H9 (cell line): ENCODE measurements around the gene YLPM1. TPM values are rescaled to one million over a fixed set of nuclear protein-coding genes. Genes with fewer than 3 reads are reported as not detected.

Experiments
- DNase-seq: peaks from one replicate; pipeline ENCODE4 v3.0.0-alpha.2; 2017
- H2AFZ ChIP-seq: one replicate; pipeline ENCODE4 v1.6.1; 2013; ENCODE audit warnings: mild to moderate bottlenecking, low read length, control low read depth, moderate library complexity
- H2AK5ac ChIP-seq: 2 replicates; pipeline ENCODE4 v1.6.1; 2013; ENCODE audit warnings: low read length, control low read depth, mixed read lengths; ENCODE audit not compliant: insufficient read length
- H2BK120ac ChIP-seq: one replicate; pipeline ENCODE4 v1.6.1; 2013; ENCODE audit warnings: low read depth, mild to moderate bottlenecking, low read length, control low read depth, inconsistent platforms; ENCODE audit not compliant: poor library complexity, severe bottlenecking
- H2BK12ac ChIP-seq: 2 replicates; pipeline ENCODE4 v1.6.1; 2013; ENCODE audit warnings: low read length, control low read depth, mixed read lengths, low read depth; ENCODE audit not compliant: insufficient read length
- H2BK15ac ChIP-seq: 2 replicates; pipeline ENCODE4 v1.6.1; 2013; ENCODE audit warnings: low read depth, low read length, control low read depth
- H2BK20ac ChIP-seq: one replicate; pipeline ENCODE4 v1.6.1; 2013; ENCODE audit warnings: low read depth, mild to moderate bottlenecking, low read length, control low read depth, inconsistent platforms; ENCODE audit not compliant: poor library complexity, severe bottlenecking
- H2BK5ac ChIP-seq: 2 replicates; pipeline ENCODE4 v1.6.1; 2013; ENCODE audit warnings: low read length, control low read depth, mixed read lengths; ENCODE audit not compliant: insufficient read length
- H3K14ac ChIP-seq: 2 replicates; pipeline ENCODE4 v1.6.1; 2013; ENCODE audit warnings: low read length, control low read depth; ENCODE audit not compliant: insufficient read depth
- H3K18ac ChIP-seq: 2 replicates; pipeline ENCODE4 v1.6.1; 2013; ENCODE audit warnings: low read depth, mild to moderate bottlenecking, mixed read lengths, low read length, control low read depth; ENCODE audit not compliant: insufficient read length
- H3K23ac ChIP-seq: 2 replicates; pipeline ENCODE4 v1.6.1; 2013; ENCODE audit warnings: low read length, control low read depth, mixed read lengths, low read depth; ENCODE audit not compliant: insufficient read length
- H3K23me2 ChIP-seq: 2 replicates; pipeline ENCODE4 v1.6.1; 2013; ENCODE audit warnings: low read depth, mild to moderate bottlenecking, mixed read lengths, low read length, control low read depth; ENCODE audit not compliant: insufficient read length, poor library complexity, severe bottlenecking
- H3K27ac ChIP-seq: 2 replicates; pipeline ENCODE4 v1.5.1; 2013; ENCODE audit warnings: low read length, control low read depth, mixed read lengths, low read depth; ENCODE audit not compliant: insufficient read length
- H3K27me3 ChIP-seq: 2 replicates; pipeline ENCODE4 v1.6.1; 2013; ENCODE audit warnings: low read length, control low read depth, inconsistent platforms; ENCODE audit not compliant: insufficient read depth
- H3K4ac ChIP-seq: 2 replicates; pipeline ENCODE4 v1.6.1; 2013; ENCODE audit warnings: low read depth, mild to moderate bottlenecking, control low read depth, inconsistent platforms, low read length, moderate library complexity
- H3K4me1 ChIP-seq: 2 replicates; pipeline ENCODE4 v1.6.1; 2013; ENCODE audit warnings: low read length, control low read depth, inconsistent platforms; ENCODE audit not compliant: insufficient read depth
- H3K4me2 ChIP-seq: 2 replicates; pipeline ENCODE4 v1.6.1; 2013; ENCODE audit warnings: low read length, control low read depth, mixed read lengths; ENCODE audit not compliant: insufficient read length, insufficient read depth
- H3K56ac ChIP-seq: 2 replicates; pipeline ENCODE4 v1.6.1; 2013; ENCODE audit warnings: low read depth, mild to moderate bottlenecking, mixed read lengths, low read length, control low read depth; ENCODE audit not compliant: insufficient read length
- H3K79me1 ChIP-seq: 2 replicates; pipeline ENCODE4 v1.6.1; 2013; ENCODE audit warnings: low read depth, mild to moderate bottlenecking, moderate library complexity, low read length, control low read depth, inconsistent platforms; ENCODE audit not compliant: insufficient read depth, poor library complexity, severe bottlenecking
- H3K79me2 ChIP-seq: 2 replicates; pipeline ENCODE4 v1.6.1; 2013; ENCODE audit warnings: low read length, control low read depth, inconsistent platforms; ENCODE audit not compliant: insufficient read depth
- H3K9ac ChIP-seq: 2 replicates; pipeline ENCODE4 v1.6.1; 2013; ENCODE audit warnings: low read length, control low read depth, mixed read lengths; ENCODE audit not compliant: insufficient read length; ENCODE audit errors: extremely low read depth
- H3K9me3 ChIP-seq: one replicate; pipeline ENCODE4 v1.6.1; 2013; ENCODE audit warnings: low read depth, low read length, inconsistent platforms; ENCODE audit not compliant: control insufficient read depth
- H3T11ph ChIP-seq: one replicate; pipeline ENCODE4 v1.6.1; 2013; ENCODE audit warnings: mild to moderate bottlenecking, low read length, control low read depth, inconsistent platforms
- H4K20me1 ChIP-seq: one replicate; pipeline ENCODE4 v1.6.1; 2013; ENCODE audit not compliant: control insufficient read depth, insufficient read length, insufficient read depth
- H4K5ac ChIP-seq: 2 replicates; pipeline ENCODE4 v1.6.1; 2013; ENCODE audit warnings: low read depth, mild to moderate bottlenecking, mixed read lengths, low read length, control low read depth; ENCODE audit not compliant: insufficient read length
- H4K8ac ChIP-seq: replicated peaks from 2 replicates; pipeline ENCODE4 v1.6.1; 2013; ENCODE audit warnings: low read length, control low read depth, mixed read lengths, low read depth; ENCODE audit not compliant: insufficient read length
- H4K91ac ChIP-seq: 2 replicates; pipeline ENCODE4 v1.6.1; 2013; ENCODE audit warnings: low read depth, mild to moderate bottlenecking, moderate library complexity, mixed read lengths, low read length, control low read depth; ENCODE audit not compliant: insufficient read length
- H3K27ac Mint-ChIP-seq, 3 experiments: 2 replicates in 2 of 3; 3 replicates in 1 of 3; pipeline ENCODE4 v1.8.0; 2020 to 2021; ENCODE audit warnings: mixed read lengths in 3 of 3, mild to moderate bottlenecking in 1 of 3, moderate library complexity in 1 of 3
- H3K27me3 Mint-ChIP-seq: 2 replicates; pipeline ENCODE4 v1.8.0; 2021; ENCODE audit warnings: low read depth, mild to moderate bottlenecking, moderate library complexity, mixed read lengths
- H3K36me3 Mint-ChIP-seq, 3 experiments: 2 replicates in 2 of 3; 3 replicates in 1 of 3; pipeline ENCODE4 v1.8.0; 2020 to 2021; ENCODE audit warnings: low read depth in 3 of 3, mixed read lengths in 3 of 3; ENCODE audit not compliant: insufficient read depth in 1 of 3
- H3K4me1 Mint-ChIP-seq, 2 experiments: 2 replicates each; pipeline ENCODE4 v1.8.0; 2020; ENCODE audit warnings: mixed read lengths in 2 of 2
- H3K4me3 Mint-ChIP-seq, 2 experiments: 2 replicates in 1 of 2; 3 replicates in 1 of 2; pipeline ENCODE4 v1.8.0; 2020 to 2021; ENCODE audit warnings: mild to moderate bottlenecking in 2 of 2, mixed read lengths in 2 of 2, moderate library complexity in 1 of 2
- H3K9me3 Mint-ChIP-seq, 2 experiments: 2 replicates in 1 of 2; 3 replicates in 1 of 2; pipeline ENCODE4 v1.8.0; 2020; ENCODE audit warnings: mild to moderate bottlenecking in 2 of 2, mixed read lengths in 2 of 2, moderate library complexity in 1 of 2
- CTCF ChIP-seq: fragments of 200-600 bp; sonication (generic); conservative IDR thresholded peaks from 3 replicates; pipeline ENCODE4 v1.8.0; 2021; ENCODE audit warnings: antibody characterized with exemption, mild to moderate bottlenecking
- WGBS: extraction: QIAGEN DNeasy Blood & Tissue Kit; methylation state at CpG from one replicate; pipeline ENCODE4 v1.1.7; 2013; ENCODE audit warnings: missing lambda C conversion rate, low lambda C conversion rate, mixed read lengths; ENCODE audit not compliant: insufficient read length; ENCODE audit errors: extremely low coverage; 5-methylcytosine and 5-hydroxymethylcytosine counted together
- total RNA-seq: library from RNA; stranded (reverse); gene quantifications from 2 replicates; pipeline ENCODE4 v1.2.1, GENCODE V29; 2021

Gene YLPM1
- total RNA-seq, 1 experiment from 2014 or later: 82.2 TPM

GRCh38 chr14:74735125-74735524 is 28.0 kb upstream of the YLPM1 start:
- no peaks in the 10 kb centered on the region for H3K79me1 ChIP-seq
- no peak for TF ChIP-seq CTCF
- no peak overlapping the region for H3K4ac ChIP-seq
- WGBS: no CpG with 5 or more reads among the region's 4 CpGs
- H3T11ph ChIP-seq: no peak overlapping the region
- H4K91ac ChIP-seq: no peak overlapping the region
- no peak overlapping the region for H3K4me2 ChIP-seq
- H2BK20ac ChIP-seq: no peak overlapping the region
- Mint-ChIP-seq H3K27ac (no peak overlapping the region), H3K4me1 (no peaks in the 10 kb centered on the region), H3K36me3 (peaks cover 8 to 47% (median 43%) of the 10 kb centered on the region in 3 experiments; a peak in 6 of 7 replicates), H3K27me3 (no peaks in the 10 kb centered on the region), H3K9me3 (no peaks in the 10 kb centered on the region), H3K4me3 (no peak overlapping the region)
- no peak overlapping the region for H3K56ac ChIP-seq
- no peak overlapping the region for H4K5ac ChIP-seq
- no peak overlapping the region for H3K23ac ChIP-seq
- no peaks in the 10 kb centered on the region for H3K23me2 ChIP-seq
- H4K8ac ChIP-seq: no peak overlapping the region
- no peaks in the 10 kb centered on the region for H3K9me3 ChIP-seq
- no peak overlapping the region for H2AFZ ChIP-seq
- no peaks in the 10 kb centered on the region for H3K79me2 ChIP-seq
- no peak for DNase-seq
- H2BK120ac ChIP-seq: no peak overlapping the region
- no peaks in the 10 kb centered on the region for H3K4me1 ChIP-seq
- no peak overlapping the region for H2BK15ac ChIP-seq
- no peaks in the 10 kb centered on the region for H4K20me1 ChIP-seq
- no peak overlapping the region for H2BK12ac ChIP-seq
- no peak overlapping the region for H2AK5ac ChIP-seq
- no peak overlapping the region for H3K27ac ChIP-seq
- no peak overlapping the region for H3K18ac ChIP-seq
- no peak overlapping the region for H3K9ac ChIP-seq
- no peak overlapping the region for H2BK5ac ChIP-seq
- H3K27me3 ChIP-seq: no peaks in the 10 kb centered on the region
- no peak overlapping the region for H3K14ac ChIP-seq
